Endothelial cell of umbilical vein (primary cell): Measurements from ENCODE around the gene NEUROD4. TPM values are rescaled to one million over a fixed set of nuclear protein-coding genes. Genes with fewer than 3 reads are reported as not detected.

Source experiments
- BruUV-seq: library from RNA; stranded (reverse); fragments of 400-500 nt; replicated peaks from 2 replicates; lab custom pipeline; 2021; lab: Mats Ljungman, UMichigan
- CTCF ChIA-PET: fragments of 300-600, 350-600 bp; sonication (Branson Sonifier 250); formaldehyde crosslinking; loops from one replicate; lab custom pipeline; 2021; ENCODE audit warnings: antibody characterized with exemption, inconsistent platforms; lab: Charles Lee
- POLR2A ChIA-PET: fragments of 300-600, 350-600 bp; sonication (Branson Sonifier 250); formaldehyde crosslinking; loops from one replicate; lab custom pipeline; 2021; ENCODE audit warnings: antibody characterized with exemption, inconsistent platforms; lab: Charles Lee
- DNase-seq: peaks from one replicate; pipeline ENCODE4 v3.0.0-alpha.2; 2011; ENCODE audit warnings: low read depth, low spot score
- FAIRE-seq: peaks from 2 replicates; lab custom pipeline; 2011; peaks lifted over from hg19 to GRCh38; lab: Jason Lieb, UNC
- H2AFZ ChIP-seq: 2 replicates; pipeline ENCODE4 v1.6.0; 2012; ENCODE audit warnings: low read depth, low read length, control low read depth, inconsistent platforms
- H3K27ac ChIP-seq: 2 replicates; pipeline ENCODE4 v1.5.1; 2011; ENCODE audit warnings: low read depth, mild to moderate bottlenecking, control low read depth, low read length, moderate library complexity; ENCODE audit not compliant: insufficient read depth
- H3K27me3 ChIP-seq, 2 experiments: 2 replicates each; pipeline versions ENCODE4 v1.6.0 to v1.6.1; 2011; ENCODE audit warnings: low read length in 2 of 2, mixed read lengths in 1 of 2; ENCODE audit not compliant: control insufficient read depth in 2 of 2, insufficient read depth in 2 of 2
- H3K36me3 ChIP-seq, 2 experiments: 2 replicates in 1 of 2; 3 replicates in 1 of 2; pipeline ENCODE4 v1.5.1; 2011; ENCODE audit warnings: low read length in 2 of 2, mild to moderate bottlenecking in 1 of 2, moderate library complexity in 1 of 2; ENCODE audit not compliant: control insufficient read depth in 2 of 2, insufficient read depth in 2 of 2; ENCODE audit errors: extremely low read depth in 1 of 2
- H3K4me1 ChIP-seq: 3 replicates; pipeline ENCODE4 v1.5.1; 2011; ENCODE audit warnings: mild to moderate bottlenecking, low read length; ENCODE audit not compliant: control insufficient read depth, insufficient read depth; ENCODE audit errors: extremely low read depth
- H3K4me2 ChIP-seq: 2 replicates; pipeline ENCODE4 v1.6.1; 2011; ENCODE audit warnings: low read length, control low read depth, mixed read lengths; ENCODE audit not compliant: insufficient read depth
- H3K4me3 ChIP-seq, 3 experiments: fragments of 200-600 bp in 1 of 3; sonication (generic), shearing (Covaris generic) in 1 of 3; replicated peaks in 1 of 3; 2 replicates each; pipeline ENCODE4 v1.5.1; 2011 to 2016; ENCODE audit warnings: control low read depth in 3 of 3, low read length in 3 of 3, mild to moderate bottlenecking in 2 of 3, inconsistent platforms in 1 of 3, low read depth in 1 of 3, moderate library complexity in 1 of 3; ENCODE audit not compliant: insufficient read depth in 1 of 3
- H3K79me2 ChIP-seq: 2 replicates; pipeline ENCODE4 v1.6.0; 2012; ENCODE audit warnings: low read length, inconsistent platforms; ENCODE audit not compliant: control insufficient read depth, insufficient read depth
- H3K9ac ChIP-seq: replicated peaks from 2 replicates; pipeline ENCODE3; 2011; ENCODE audit warnings: low read length, control low read depth; ENCODE audit not compliant: insufficient read depth; ENCODE audit errors: extremely low read depth
- H3K9me1 ChIP-seq: replicated peaks from 3 replicates; pipeline ENCODE4 v1.6.0; 2011; ENCODE audit warnings: mild to moderate bottlenecking, low read length; ENCODE audit not compliant: control insufficient read depth, insufficient read depth; ENCODE audit errors: extremely low read depth
- H3K9me3 ChIP-seq: replicated peaks from 2 replicates; pipeline ENCODE4 v1.5.1; 2012; ENCODE audit warnings: low read length, inconsistent platforms; ENCODE audit not compliant: control insufficient read depth, insufficient read depth
- H4K20me1 ChIP-seq: replicated peaks from 2 replicates; pipeline ENCODE3; 2011; ENCODE audit warnings: mild to moderate bottlenecking, low read length; ENCODE audit not compliant: control insufficient read depth, insufficient read depth; ENCODE audit errors: extremely low read depth
- EZH2 ChIP-seq: IDR thresholded peaks from 2 replicates; pipeline ENCODE4 v1.6.1; 2012; ENCODE audit warnings: borderline replicate concordance, low read depth, mild to moderate bottlenecking, moderate library complexity, low read length, inconsistent platforms; ENCODE audit not compliant: severe bottlenecking
- FOS ChIP-seq: IDR thresholded peaks from 2 replicates; pipeline ENCODE4 v1.6.1; 2011; ENCODE audit warnings: mild to moderate bottlenecking, low read length, moderate library complexity, borderline replicate concordance; ENCODE audit not compliant: insufficient read depth
- GATA2 ChIP-seq: IDR thresholded peaks from 2 replicates; pipeline ENCODE4 v1.7.0; 2011; ENCODE audit warnings: low read depth, mild to moderate bottlenecking, moderate library complexity, mixed read lengths, low read length; ENCODE audit not compliant: insufficient read length, insufficient read depth
- JUN ChIP-seq: IDR thresholded peaks from 2 replicates; pipeline ENCODE4 v1.6.1; 2011; ENCODE audit warnings: borderline replicate concordance, low read depth; ENCODE audit not compliant: insufficient read length, insufficient read depth
- MYC ChIP-seq: IDR thresholded peaks from one replicate; pipeline ENCODE4 v1.6.1; 2011; ENCODE audit warnings: mild to moderate bottlenecking, low read depth, low read length
- POLR2A ChIP-seq: IDR thresholded peaks from 2 replicates; pipeline ENCODE4 v1.6.1; 2012; ENCODE audit warnings: low read depth, mild to moderate bottlenecking, control low read depth, low read length
- POLR2AphosphoS5 ChIP-seq: IDR thresholded peaks from 2 replicates; pipeline ENCODE4 v1.6.1; 2012; ENCODE audit warnings: low read depth, mild to moderate bottlenecking, control low read depth, low read length, moderate library complexity; ENCODE audit not compliant: insufficient read depth
- dilution Hi-C: fragments of 300-500 bp; cut with MboI; formaldehyde crosslinking; loops from one replicate; pipeline ENCODE4 v1.15.0; 2019; ENCODE audit warnings: low sequenced_read_pairs; ENCODE audit not compliant: extremely low pct_ligation_motif_present
- intact Hi-C: fragments of 100-400 bp; cut with micrococcal nuclease; formaldehyde crosslinking; loops from one replicate; pipeline ENCODE4 v1.10.0; 2022
- polyA plus RNA-seq, 4 experiments: library from polyadenylated mRNA; depleted of rRNA in 3 of 4; stranded (reverse) in 3 of 4; unstranded in 1 of 4; fragments of >200 nt; gene quantifications; 2 replicates each; pipeline versions ENCODE4 v1.2.1 to v1.2.3, GENCODE V29; 2011 to 2012; ENCODE audit warnings: missing spikeins in 1 of 4
- total RNA-seq: library from RNA; stranded (reverse); gene quantifications from 2 replicates; pipeline ENCODE4 v1.2.3, GENCODE V29; 2021
- TF ChIP-seq, protein P1 (sequence below): IDR thresholded peaks from 2 replicates; pipeline ENCODE4 v1.6.1; 2011; ENCODE audit not compliant: insufficient read depth, insufficient read length
- TF ChIP-seq, protein P2 (sequence below), 2 donors: IDR thresholded peaks; 1 replicate in 1 of 2; 2 replicates in 1 of 2; pipeline ENCODE4 v1.5.1; 2011; ENCODE audit warnings: low read length in 2 of 2, mild to moderate bottlenecking in 2 of 2, moderate library complexity in 2 of 2, control low read depth in 1 of 2, inconsistent platforms in 1 of 2, low read depth in 1 of 2; ENCODE audit not compliant: insufficient read depth in 1 of 2; ENCODE audit errors: extremely low read depth in 1 of 2

Gene NEUROD4
- total and polyA plus RNA-seq, 2 donors (not counting 3 experiments of a cell fraction or from before 2014, with no cell fraction given), result not detected

DNA sequence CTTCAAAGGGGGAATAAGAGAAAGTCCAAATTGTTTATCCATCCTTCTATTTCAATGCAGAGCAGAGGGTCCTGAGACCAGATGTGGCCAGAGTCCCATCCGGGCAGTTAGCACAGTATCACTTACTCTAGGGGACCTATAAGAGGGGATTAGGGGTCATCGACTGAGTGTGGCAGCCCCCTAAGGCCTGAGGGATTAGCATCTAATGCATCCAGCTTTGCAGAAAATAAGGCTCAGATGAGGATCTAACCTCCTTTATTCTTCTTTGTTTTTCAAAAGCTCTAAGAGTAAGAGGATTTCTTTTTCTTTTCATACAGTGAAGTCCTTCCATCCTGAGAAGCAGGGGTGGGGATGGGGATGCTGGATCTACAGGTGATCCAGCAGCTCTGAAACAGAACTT is 43.5 kb downstream of the NEUROD4 start:
- FAIRE-seq (no peak), DNase-seq (no peak)
- Histone ChIP-seq H3K9me3 (no peaks in the 10 kb centered on the region), H3K4me3 (no peak overlapping the region), H3K4me1 (no peaks in the 10 kb centered on the region), H3K79me2 (no peaks in the 10 kb centered on the region), H3K9me1 (no peaks in the 10 kb centered on the region), H4K20me1 (no peaks in the 10 kb centered on the region), H3K36me3 (no peaks in the 10 kb centered on the region), H3K27me3 (peaks cover 5 to 6% of the 10 kb centered on the region in 2 experiments), H2AFZ (no peak overlapping the region), H3K4me2 (no peak overlapping the region), H3K27ac (no peak overlapping the region), H3K9ac (no peak overlapping the region)
- CTCF ChIA-PET, result interaction anchor here (0.6 to 1.6 kb wide), 2 partner anchors 51 to 71 kb away, joined by 4 to 5 read pairs; no protein-coding TSS in a partner anchor
- intact Hi-C loops, result no loop called here
- no peak for TF ChIP-seq JUN
- no peak for TF ChIP-seq POLR2AphosphoS5
- no peak for TF ChIP-seq GATA2
- TF ChIP-seq MYC, result no peak
- TF ChIP-seq, protein P1, sequence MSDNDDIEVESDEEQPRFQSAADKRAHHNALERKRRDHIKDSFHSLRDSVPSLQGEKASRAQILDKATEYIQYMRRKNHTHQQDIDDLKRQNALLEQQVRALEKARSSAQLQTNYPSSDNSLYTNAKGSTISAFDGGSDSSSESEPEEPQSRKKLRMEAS, result no peak
- no peak for TF ChIP-seq POLR2A
- no peak for TF ChIP-seq EZH2
- no peak for TF ChIP-seq FOS
- TF ChIP-seq, protein P2, sequence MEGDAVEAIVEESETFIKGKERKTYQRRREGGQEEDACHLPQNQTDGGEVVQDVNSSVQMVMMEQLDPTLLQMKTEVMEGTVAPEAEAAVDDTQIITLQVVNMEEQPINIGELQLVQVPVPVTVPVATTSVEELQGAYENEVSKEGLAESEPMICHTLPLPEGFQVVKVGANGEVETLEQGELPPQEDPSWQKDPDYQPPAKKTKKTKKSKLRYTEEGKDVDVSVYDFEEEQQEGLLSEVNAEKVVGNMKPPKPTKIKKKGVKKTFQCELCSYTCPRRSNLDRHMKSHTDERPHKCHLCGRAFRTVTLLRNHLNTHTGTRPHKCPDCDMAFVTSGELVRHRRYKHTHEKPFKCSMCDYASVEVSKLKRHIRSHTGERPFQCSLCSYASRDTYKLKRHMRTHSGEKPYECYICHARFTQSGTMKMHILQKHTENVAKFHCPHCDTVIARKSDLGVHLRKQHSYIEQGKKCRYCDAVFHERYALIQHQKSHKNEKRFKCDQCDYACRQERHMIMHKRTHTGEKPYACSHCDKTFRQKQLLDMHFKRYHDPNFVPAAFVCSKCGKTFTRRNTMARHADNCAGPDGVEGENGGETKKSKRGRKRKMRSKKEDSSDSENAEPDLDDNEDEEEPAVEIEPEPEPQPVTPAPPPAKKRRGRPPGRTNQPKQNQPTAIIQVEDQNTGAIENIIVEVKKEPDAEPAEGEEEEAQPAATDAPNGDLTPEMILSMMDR (IDR thresholded peaks at IDR 0.05; ENCODE audit: extremely low read depth in 1 of 2, insufficient read depth in 1 of 2, low read depth in 1 of 2, low read length in 2 of 2), result no peak
- dilution Hi-C loops, result no loop called here
- no TSS peak for BruUV-seq
- POLR2A ChIA-PET, result no interaction called here
